MM.1S (cell line): ENCODE measurements around the gene CARD11.

Experiments used
- CTCF ChIP-seq: fragments of 300-600 bp; sonication (generic); IDR thresholded peaks from 2 replicates; pipeline ENCODE4 v1.5.1; 2016; ENCODE audit warnings: antibody characterized with exemption, low read length, mixed read lengths
- EZH2 ChIP-seq: fragments of 300-600 bp; sonication (generic); optimal IDR thresholded peaks from 2 replicates; pipeline ENCODE3; 2017; ENCODE audit warnings: low read depth, mild to moderate bottlenecking, antibody characterized with exemption, low read length, mixed read lengths
- EZH2phosphoT487 ChIP-seq: fragments of 300-600 bp; sonication (generic); IDR thresholded peaks from 2 replicates; pipeline ENCODE4 v1.6.1; 2018; ENCODE audit warnings: antibody characterized with exemption, low read length

- TF ChIP-seq CTCF (no peak), EZH2 (no peak), EZH2phosphoT487 (no peak)
Observed at GRCh38 chr7:3008386-3008785, 35.3 kb downstream of the CARD11 start.
